ENCODE data around the gene RTP3.

RTP3 gene

GRCh38 chr3:46509661-46510187 is 11.9 kb downstream of the RTP3 start:
- TF ChIP-seq, protein P1, sequence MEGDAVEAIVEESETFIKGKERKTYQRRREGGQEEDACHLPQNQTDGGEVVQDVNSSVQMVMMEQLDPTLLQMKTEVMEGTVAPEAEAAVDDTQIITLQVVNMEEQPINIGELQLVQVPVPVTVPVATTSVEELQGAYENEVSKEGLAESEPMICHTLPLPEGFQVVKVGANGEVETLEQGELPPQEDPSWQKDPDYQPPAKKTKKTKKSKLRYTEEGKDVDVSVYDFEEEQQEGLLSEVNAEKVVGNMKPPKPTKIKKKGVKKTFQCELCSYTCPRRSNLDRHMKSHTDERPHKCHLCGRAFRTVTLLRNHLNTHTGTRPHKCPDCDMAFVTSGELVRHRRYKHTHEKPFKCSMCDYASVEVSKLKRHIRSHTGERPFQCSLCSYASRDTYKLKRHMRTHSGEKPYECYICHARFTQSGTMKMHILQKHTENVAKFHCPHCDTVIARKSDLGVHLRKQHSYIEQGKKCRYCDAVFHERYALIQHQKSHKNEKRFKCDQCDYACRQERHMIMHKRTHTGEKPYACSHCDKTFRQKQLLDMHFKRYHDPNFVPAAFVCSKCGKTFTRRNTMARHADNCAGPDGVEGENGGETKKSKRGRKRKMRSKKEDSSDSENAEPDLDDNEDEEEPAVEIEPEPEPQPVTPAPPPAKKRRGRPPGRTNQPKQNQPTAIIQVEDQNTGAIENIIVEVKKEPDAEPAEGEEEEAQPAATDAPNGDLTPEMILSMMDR (conservative IDR thresholded peaks at IDR 0.05; ENCODE audit: low read depth, low read length): no peak
- Histone ChIP-seq H3K9ac (no peak overlapping the region), H3K36me3 (ENCODE audit: insufficient read depth) (no peaks in the 10 kb centered on the region), H3K27me3 (ENCODE audit: insufficient read depth, low read depth) (no peaks in the 10 kb centered on the region), H3K4me3 (IDR thresholded peaks at IDR 0.05; ENCODE audit: insufficient read depth, low read depth, low read length) (no peak overlapping the region), H4K20me1 (ENCODE audit: insufficient read depth) (no peaks in the 10 kb centered on the region), H3K4me1 (ENCODE audit: low read depth, poor library complexity, severe bottlenecking) (peaks cover 21% of the 10 kb centered on the region), H3K79me2 (ENCODE audit: insufficient read depth, low read depth) (no peaks in the 10 kb centered on the region), H3K27ac (no peak overlapping the region), H3K4me2 (no peak overlapping the region), H2AFZ (ENCODE audit: low read depth) (no peak overlapping the region)

DNA sequence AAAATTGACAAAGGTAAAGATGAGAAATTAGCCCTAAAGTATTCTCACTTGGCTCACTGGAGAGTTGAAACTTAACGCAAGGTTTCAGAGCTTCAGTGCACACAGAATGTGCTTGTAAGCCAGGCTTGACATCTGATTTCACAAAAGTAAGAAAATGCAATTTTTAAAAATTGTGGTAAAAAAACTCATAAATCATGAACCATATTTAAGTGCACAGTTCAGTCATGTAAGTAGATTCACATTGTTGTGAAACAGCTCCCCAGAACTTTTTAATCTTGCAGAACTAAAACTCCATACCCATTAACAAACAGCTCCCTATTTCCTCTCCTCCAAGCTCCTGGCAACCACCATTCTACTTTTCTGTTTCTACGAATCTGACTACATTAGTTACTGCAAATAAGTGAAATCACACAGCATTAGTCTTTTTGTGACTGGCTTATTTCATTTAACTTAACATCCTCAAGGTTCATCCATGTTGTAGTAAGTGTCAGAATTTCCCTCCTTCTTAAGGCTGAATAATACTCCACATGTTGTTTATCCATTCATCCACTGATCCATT is 14.5 kb downstream of the RTP3 start:
- TF ChIP-seq, protein P1 (conservative IDR thresholded peaks at IDR 0.05; ENCODE audit: low read depth, low read length): no peak
- Histone ChIP-seq H3K79me2 (ENCODE audit: insufficient read depth, low read depth) (no peaks in the 10 kb centered on the region), H3K27me3 (ENCODE audit: insufficient read depth, low read depth) (no peaks in the 10 kb centered on the region), H3K9ac (no peak overlapping the region), H3K4me1 (ENCODE audit: low read depth, poor library complexity, severe bottlenecking) (no peaks in the 10 kb centered on the region), H3K36me3 (ENCODE audit: insufficient read depth) (no peaks in the 10 kb centered on the region), H2AFZ (ENCODE audit: low read depth) (no peak overlapping the region), H4K20me1 (ENCODE audit: insufficient read depth) (no peaks in the 10 kb centered on the region), H3K4me3 (IDR thresholded peaks at IDR 0.05; ENCODE audit: insufficient read depth, low read depth, low read length) (no peak overlapping the region), H3K4me2 (no peak overlapping the region), H3K27ac (no peak overlapping the region)

- Histone ChIP-seq H3K27ac (no peak overlapping the region), H3K79me2 (ENCODE audit: insufficient read depth, low read depth) (no peaks in the 10 kb centered on the region), H3K4me3 (IDR thresholded peaks at IDR 0.05; ENCODE audit: insufficient read depth, low read depth, low read length) (no peak overlapping the region), H3K9ac (no peak overlapping the region), H3K4me1 (ENCODE audit: low read depth, poor library complexity, severe bottlenecking) (no peaks in the 10 kb centered on the region), H4K20me1 (ENCODE audit: insufficient read depth) (no peaks in the 10 kb centered on the region), H3K4me2 (no peak overlapping the region), H3K27me3 (ENCODE audit: insufficient read depth, low read depth) (no peaks in the 10 kb centered on the region), H2AFZ (ENCODE audit: low read depth) (no peak overlapping the region), H3K36me3 (ENCODE audit: insufficient read depth) (no peaks in the 10 kb centered on the region)
- TF ChIP-seq, protein P1 (conservative IDR thresholded peaks at IDR 0.05; ENCODE audit: low read depth, low read length): no peak
Measured at GRCh38 chr3:46516521-46516920, 18.7 kb downstream of the RTP3 start.

DNA sequence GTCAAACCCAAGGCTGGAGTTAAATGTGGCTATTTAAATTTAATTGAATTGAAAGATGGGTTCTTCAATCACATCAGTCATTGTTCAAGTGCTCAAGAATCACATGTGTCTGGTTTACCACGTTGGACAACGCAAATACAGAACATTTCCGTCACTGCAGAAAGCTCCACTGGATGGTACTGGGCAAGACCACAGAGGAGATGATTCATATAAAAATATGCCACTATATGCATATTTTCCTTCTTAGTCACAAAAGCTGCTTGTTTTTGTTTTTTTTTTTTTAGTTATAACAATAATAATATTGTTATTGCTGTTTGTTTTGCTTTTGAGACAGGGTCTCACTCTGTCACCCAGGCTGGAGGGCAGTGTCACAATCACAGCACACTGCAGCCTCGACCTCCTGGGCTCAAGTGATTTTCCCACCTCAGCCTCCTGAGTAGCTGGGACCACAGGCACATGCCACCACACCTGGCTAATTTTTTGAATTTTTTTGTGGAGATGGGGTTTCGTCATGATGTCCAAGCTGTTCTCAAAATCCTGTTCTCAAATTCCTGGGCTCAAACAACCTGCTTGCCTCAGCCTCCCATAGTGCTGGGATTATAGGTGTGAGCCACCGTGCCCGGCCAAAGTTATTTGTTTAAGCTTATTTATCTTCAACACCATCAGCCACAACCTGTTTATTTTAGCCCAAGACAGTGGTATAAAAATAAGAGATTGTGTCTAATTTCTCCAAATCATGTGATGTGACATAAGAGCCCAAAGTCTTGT is 19.4 kb downstream of the RTP3 start:
- TF ChIP-seq, protein P1 (conservative IDR thresholded peaks at IDR 0.05; ENCODE audit: low read depth, low read length): no peak
- Histone ChIP-seq H3K4me3 (IDR thresholded peaks at IDR 0.05; ENCODE audit: insufficient read depth, low read depth, low read length) (no peak overlapping the region), H4K20me1 (ENCODE audit: insufficient read depth) (no peaks in the 10 kb centered on the region), H3K9ac (no peak overlapping the region), H3K27me3 (ENCODE audit: insufficient read depth, low read depth) (no peaks in the 10 kb centered on the region), H3K36me3 (ENCODE audit: insufficient read depth) (no peaks in the 10 kb centered on the region), H3K4me2 (no peak overlapping the region), H3K4me1 (ENCODE audit: low read depth, poor library complexity, severe bottlenecking) (no peaks in the 10 kb centered on the region), H3K27ac (no peak overlapping the region), H2AFZ (ENCODE audit: low read depth) (no peak overlapping the region), H3K79me2 (ENCODE audit: insufficient read depth, low read depth) (no peaks in the 10 kb centered on the region)

Data from KMS-11 (cell line).